Measurements from ENCODE around the gene PRAMEF1.
"Not testable (repeated sequence)": the region's sequence is repeated elsewhere in the genome, so short reads cannot be mapped to it uniquely, and the experiment has no call there.

The PRAMEF1 gene

GRCh38 chr1:12775443-12775842, 15.8 kb upstream of the PRAMEF1 start:
- no peak for DNase-seq

GRCh38 chr1:12776801-12777557, 14.2 kb upstream of the PRAMEF1 start:
- DNase-seq: no peak

- no peak for DNase-seq
Measured at GRCh38 chr1:12778061-12778460, 13.1 kb upstream of the PRAMEF1 start.

- no peak for DNase-seq
Measured at GRCh38 chr1:12778907-12779306, 12.3 kb upstream of the PRAMEF1 start.

GRCh38 chr1:12781488-12781887, 9.7 kb upstream of the PRAMEF1 start:
- DNase-seq: not testable (repeated sequence)

GRCh38 chr1:12783783-12784182, 7.4 kb upstream of the PRAMEF1 start:
- not testable (repeated sequence) for DNase-seq

- not testable (repeated sequence) for DNase-seq
Measured at GRCh38 chr1:12784729-12785128, 6.5 kb upstream of the PRAMEF1 start.

GRCh38 chr1:12798911-12799310, 7.7 kb downstream of the PRAMEF1 start:
- no peak for DNase-seq

GRCh38 chr1:12799730-12800129, 8.5 kb downstream of the PRAMEF1 start:
- no peak for DNase-seq

GRCh38 chr1:12809933-12810332, 18.7 kb downstream of the PRAMEF1 start:
- no peak for DNase-seq

GRCh38 chr1:12810691-12811408, 19.7 kb downstream of the PRAMEF1 start:
- DNase-seq: no peak

GRCh38 chr1:12811409-12811784, 20.2 kb downstream of the PRAMEF1 start:
- DNase-seq: no peak

- DNase-seq: not testable (repeated sequence)
Measured at GRCh38 chr1:12819061-12819460, 27.9 kb downstream of the PRAMEF1 start.

GRCh38 chr1:12831310-12831709, 40.1 kb downstream of the PRAMEF1 start, which contains the start of gene PRAMEF11:
TSS of gene PRAMEF11 (minus strand) at chr1:12831410. CDS start at chr1:12828789, 2,621 bp downstream.
- DNase-seq: not testable (repeated sequence)

- DNase-seq: not testable (repeated sequence)
Measured at GRCh38 chr1:12833251-12833650, 42.1 kb downstream of the PRAMEF1 start.
